ENCODE data around the gene ZNF841.

GRCh38 chr19:52114691-52115090 is 19.1 kb upstream of the ZNF841 start:
- TF ChIP-seq CTCF (IDR thresholded peaks at IDR 0.05; ENCODE audit: low read depth, low read length, missing input control) (no peak), REST (IDR thresholded peaks at IDR 0.05) (no peak), MAX (IDR thresholded peaks at IDR 0.05) (no peak), RAD21 (IDR thresholded peaks at IDR 0.05) (no peak), EGR1 (IDR thresholded peaks at IDR 0.05; ENCODE audit: low read depth in 2 of 2) (no peak), HNF4G (IDR thresholded peaks at IDR 0.05) (no peak), YY1 (IDR thresholded peaks at IDR 0.05) (no peak), JUND (IDR thresholded peaks at IDR 0.05) (no peak), RXRA (IDR thresholded peaks at IDR 0.05) (no peak), NR2F2 (IDR thresholded peaks at IDR 0.05) (no peak), ATF3 (IDR thresholded peaks at IDR 0.05) (no peak)
